Endothelial cell of umbilical vein (primary cell): ENCODE data around the gene ATIC. TPM values are rescaled to one million over a fixed set of nuclear protein-coding genes. Genes with fewer than 3 reads are reported as not detected.
A peak's percentile ranks its signal among the peaks of the same experiment; 100 is the strongest.

ENCODE experiments used
- BruUV-seq: library from RNA; stranded (reverse); fragments of 400-500 nt; replicated peaks from 2 replicates; lab custom pipeline; 2021; lab: Mats Ljungman, UMichigan
- CTCF ChIA-PET: fragments of 300-600, 350-600 bp; sonication (Branson Sonifier 250); formaldehyde crosslinking; loops from one replicate; lab custom pipeline; 2021; ENCODE audit warnings: antibody characterized with exemption, inconsistent platforms; lab: Charles Lee
- POLR2A ChIA-PET: fragments of 300-600, 350-600 bp; sonication (Branson Sonifier 250); formaldehyde crosslinking; loops from one replicate; lab custom pipeline; 2021; ENCODE audit warnings: antibody characterized with exemption, inconsistent platforms; lab: Charles Lee
- DNase-seq: peaks from one replicate; pipeline ENCODE4 v3.0.0-alpha.2; 2011; ENCODE audit warnings: low read depth, low spot score
- FAIRE-seq: peaks from 2 replicates; lab custom pipeline; 2011; peaks lifted over from hg19 to GRCh38; lab: Jason Lieb, UNC
- H2AFZ ChIP-seq: 2 replicates; pipeline ENCODE4 v1.6.0; 2012; ENCODE audit warnings: low read depth, low read length, control low read depth, inconsistent platforms
- H3K27ac ChIP-seq: 2 replicates; pipeline ENCODE4 v1.5.1; 2011; ENCODE audit warnings: low read depth, mild to moderate bottlenecking, control low read depth, low read length, moderate library complexity; ENCODE audit not compliant: insufficient read depth
- H3K27me3 ChIP-seq, 2 experiments: 2 replicates each; pipeline versions ENCODE4 v1.6.0 to v1.6.1; 2011; ENCODE audit warnings: low read length in 2 of 2, mixed read lengths in 1 of 2; ENCODE audit not compliant: control insufficient read depth in 2 of 2, insufficient read depth in 2 of 2
- H3K36me3 ChIP-seq, 2 experiments: 2 replicates in 1 of 2; 3 replicates in 1 of 2; pipeline ENCODE4 v1.5.1; 2011; ENCODE audit warnings: low read length in 2 of 2, mild to moderate bottlenecking in 1 of 2, moderate library complexity in 1 of 2; ENCODE audit not compliant: control insufficient read depth in 2 of 2, insufficient read depth in 2 of 2; ENCODE audit errors: extremely low read depth in 1 of 2
- H3K4me1 ChIP-seq: 3 replicates; pipeline ENCODE4 v1.5.1; 2011; ENCODE audit warnings: mild to moderate bottlenecking, low read length; ENCODE audit not compliant: control insufficient read depth, insufficient read depth; ENCODE audit errors: extremely low read depth
- H3K4me2 ChIP-seq: 2 replicates; pipeline ENCODE4 v1.6.1; 2011; ENCODE audit warnings: low read length, control low read depth, mixed read lengths; ENCODE audit not compliant: insufficient read depth
- H3K4me3 ChIP-seq, 3 experiments: fragments of 200-600 bp in 1 of 3; sonication (generic), shearing (Covaris generic) in 1 of 3; replicated peaks in 1 of 3; 2 replicates each; pipeline ENCODE4 v1.5.1; 2011 to 2016; ENCODE audit warnings: control low read depth in 3 of 3, low read length in 3 of 3, mild to moderate bottlenecking in 2 of 3, inconsistent platforms in 1 of 3, low read depth in 1 of 3, moderate library complexity in 1 of 3; ENCODE audit not compliant: insufficient read depth in 1 of 3
- H3K79me2 ChIP-seq: 2 replicates; pipeline ENCODE4 v1.6.0; 2012; ENCODE audit warnings: low read length, inconsistent platforms; ENCODE audit not compliant: control insufficient read depth, insufficient read depth
- H3K9ac ChIP-seq: replicated peaks from 2 replicates; pipeline ENCODE3; 2011; ENCODE audit warnings: low read length, control low read depth; ENCODE audit not compliant: insufficient read depth; ENCODE audit errors: extremely low read depth
- H3K9me1 ChIP-seq: replicated peaks from 3 replicates; pipeline ENCODE4 v1.6.0; 2011; ENCODE audit warnings: mild to moderate bottlenecking, low read length; ENCODE audit not compliant: control insufficient read depth, insufficient read depth; ENCODE audit errors: extremely low read depth
- H3K9me3 ChIP-seq: replicated peaks from 2 replicates; pipeline ENCODE4 v1.5.1; 2012; ENCODE audit warnings: low read length, inconsistent platforms; ENCODE audit not compliant: control insufficient read depth, insufficient read depth
- H4K20me1 ChIP-seq: replicated peaks from 2 replicates; pipeline ENCODE3; 2011; ENCODE audit warnings: mild to moderate bottlenecking, low read length; ENCODE audit not compliant: control insufficient read depth, insufficient read depth; ENCODE audit errors: extremely low read depth
- EZH2 ChIP-seq: IDR thresholded peaks from 2 replicates; pipeline ENCODE4 v1.6.1; 2012; ENCODE audit warnings: borderline replicate concordance, low read depth, mild to moderate bottlenecking, moderate library complexity, low read length, inconsistent platforms; ENCODE audit not compliant: severe bottlenecking
- FOS ChIP-seq: IDR thresholded peaks from 2 replicates; pipeline ENCODE4 v1.6.1; 2011; ENCODE audit warnings: mild to moderate bottlenecking, low read length, moderate library complexity, borderline replicate concordance; ENCODE audit not compliant: insufficient read depth
- GATA2 ChIP-seq: IDR thresholded peaks from 2 replicates; pipeline ENCODE4 v1.7.0; 2011; ENCODE audit warnings: low read depth, mild to moderate bottlenecking, moderate library complexity, mixed read lengths, low read length; ENCODE audit not compliant: insufficient read length, insufficient read depth
- MYC ChIP-seq: IDR thresholded peaks from one replicate; pipeline ENCODE4 v1.6.1; 2011; ENCODE audit warnings: mild to moderate bottlenecking, low read depth, low read length
- POLR2A ChIP-seq: IDR thresholded peaks from 2 replicates; pipeline ENCODE4 v1.6.1; 2012; ENCODE audit warnings: low read depth, mild to moderate bottlenecking, control low read depth, low read length
- POLR2AphosphoS5 ChIP-seq: IDR thresholded peaks from 2 replicates; pipeline ENCODE4 v1.6.1; 2012; ENCODE audit warnings: low read depth, mild to moderate bottlenecking, control low read depth, low read length, moderate library complexity; ENCODE audit not compliant: insufficient read depth
- dilution Hi-C: fragments of 300-500 bp; cut with MboI; formaldehyde crosslinking; loops from one replicate; pipeline ENCODE4 v1.15.0; 2019; ENCODE audit warnings: low sequenced_read_pairs; ENCODE audit not compliant: extremely low pct_ligation_motif_present
- intact Hi-C: fragments of 100-400 bp; cut with micrococcal nuclease; formaldehyde crosslinking; loops from one replicate; pipeline ENCODE4 v1.10.0; 2022
- polyA plus RNA-seq, 4 experiments: library from polyadenylated mRNA; depleted of rRNA in 3 of 4; stranded (reverse) in 3 of 4; unstranded in 1 of 4; fragments of >200 nt; gene quantifications; 2 replicates each; pipeline versions ENCODE4 v1.2.1 to v1.2.3, GENCODE V29; 2011 to 2012; ENCODE audit warnings: missing spikeins in 1 of 4
- total RNA-seq: library from RNA; stranded (reverse); gene quantifications from 2 replicates; pipeline ENCODE4 v1.2.3, GENCODE V29; 2021
- TF ChIP-seq, protein P1 (sequence below): IDR thresholded peaks from 2 replicates; pipeline ENCODE4 v1.6.1; 2011; ENCODE audit not compliant: insufficient read depth, insufficient read length

Gene ATIC
- total and polyA plus RNA-seq, 2 donors (not counting 3 experiments of a cell fraction or from before 2014, with no cell fraction given): 29.5 to 80.2 TPM

DNA sequence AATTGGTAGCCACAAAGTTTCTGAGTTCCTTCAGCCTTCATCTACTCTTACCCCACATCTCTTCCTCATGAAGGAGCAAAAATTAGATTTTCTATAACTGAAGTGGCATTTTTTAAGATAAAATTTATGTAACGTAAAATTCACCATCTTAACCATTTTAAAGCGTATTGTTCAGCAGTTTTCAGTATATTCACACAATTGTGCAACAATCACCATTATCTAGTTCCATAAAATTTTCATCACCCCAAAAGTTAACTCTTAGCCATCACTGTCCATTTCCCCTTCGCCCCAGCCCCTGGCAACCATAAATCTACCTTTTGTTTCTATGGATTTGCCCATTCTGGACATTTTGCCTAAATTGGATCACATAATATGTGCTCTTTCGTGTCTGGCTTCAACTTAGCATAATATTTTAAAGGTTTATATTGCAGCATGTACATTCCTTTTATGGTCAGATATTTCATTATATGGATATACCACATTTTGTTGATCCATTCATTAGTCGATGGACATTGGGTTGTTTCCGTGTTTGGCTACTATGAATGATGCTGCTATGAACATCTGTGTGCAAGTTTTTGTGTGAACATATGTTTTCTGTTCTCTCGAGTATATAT, 44.6 kb downstream of the ATIC start:
- H3K4me2 ChIP-seq: no peak overlapping the region
- dilution Hi-C loops: no loop called here
- no peak overlapping the region for H2AFZ ChIP-seq
- POLR2A ChIA-PET: no interaction called here
- no peak overlapping the region for H3K27ac ChIP-seq
- H3K9ac ChIP-seq: no peak overlapping the region
- no peak for DNase-seq
- no peaks in the 10 kb centered on the region for H3K27me3 ChIP-seq
- no peaks in the 10 kb centered on the region for H3K4me1 ChIP-seq
- no peaks in the 10 kb centered on the region for H3K9me3 ChIP-seq
- no peak for FAIRE-seq
- CTCF ChIA-PET: interaction anchor here (2.2 kb wide), 1 partner anchor 575 kb away, joined by 14 read pairs; no protein-coding TSS in a partner anchor
- TF ChIP-seq GATA2 (no peak), EZH2 (no peak), MYC (no peak), POLR2A (no peak), FOS (no peak)
- TF ChIP-seq, protein P1, sequence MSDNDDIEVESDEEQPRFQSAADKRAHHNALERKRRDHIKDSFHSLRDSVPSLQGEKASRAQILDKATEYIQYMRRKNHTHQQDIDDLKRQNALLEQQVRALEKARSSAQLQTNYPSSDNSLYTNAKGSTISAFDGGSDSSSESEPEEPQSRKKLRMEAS: no peak
- H3K36me3 ChIP-seq: peaks cover 8 to 12% of the 10 kb centered on the region in 2 experiments
- no peaks in the 10 kb centered on the region for H3K79me2 ChIP-seq
- H4K20me1 ChIP-seq: no peaks in the 10 kb centered on the region
- H3K9me1 ChIP-seq: no peaks in the 10 kb centered on the region
- no peak overlapping the region for H3K4me3 ChIP-seq
- intact Hi-C loops: no loop called here
- no TSS peak for BruUV-seq

DNA sequence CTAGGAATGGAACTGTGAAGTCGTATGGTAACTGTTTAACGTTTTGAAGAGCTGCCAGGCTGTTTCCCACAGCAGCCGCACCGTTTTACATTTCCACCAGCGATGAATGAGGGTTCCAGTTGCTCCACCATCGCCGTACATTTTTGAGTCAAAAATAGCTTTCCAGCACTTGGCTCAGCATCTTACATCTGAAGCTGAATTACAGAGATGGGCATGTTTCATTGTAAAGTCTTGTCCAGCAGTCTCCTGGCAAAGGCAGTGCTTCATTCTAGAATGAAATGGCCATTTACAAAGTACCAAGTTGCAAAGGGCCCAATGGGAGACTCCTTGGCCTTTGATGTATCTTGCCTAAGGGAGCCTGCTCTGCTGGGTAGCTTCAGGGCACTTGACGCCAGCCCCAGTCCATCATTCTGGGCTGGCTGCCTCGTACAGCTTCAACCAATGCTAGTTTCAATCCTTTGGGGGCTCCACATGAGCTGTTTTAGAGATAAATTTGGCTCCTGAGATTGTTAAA, 45.1 kb downstream of the ATIC start:
- H2AFZ ChIP-seq: no peak overlapping the region
- no peaks in the 10 kb centered on the region for H3K4me1 ChIP-seq
- H3K27me3 ChIP-seq: no peaks in the 10 kb centered on the region
- FAIRE-seq (no peak), DNase-seq (no peak)
- POLR2A ChIA-PET: no interaction called here
- no peak overlapping the region for H3K4me3 ChIP-seq
- no peak overlapping the region for H3K9ac ChIP-seq
- intact Hi-C loops (no loop called here), dilution Hi-C loops (no loop called here)
- H3K36me3 ChIP-seq: peaks cover 11 to 12% of the 10 kb centered on the region in 2 experiments
- no TSS peak for BruUV-seq
- no peak overlapping the region for H3K27ac ChIP-seq
- TF ChIP-seq POLR2A (peak; percentile 60), POLR2AphosphoS5 (no peak)
- no peak overlapping the region for H3K4me2 ChIP-seq
- CTCF ChIA-PET: no interaction called here
- no peaks in the 10 kb centered on the region for H4K20me1 ChIP-seq
- H3K9me1 ChIP-seq: no peaks in the 10 kb centered on the region
- no peaks in the 10 kb centered on the region for H3K79me2 ChIP-seq
- H3K9me3 ChIP-seq: no peaks in the 10 kb centered on the region
